ENCODE data around the gene COL5A1. TPM values are rescaled to one million over a fixed set of nuclear protein-coding genes. Genes with fewer than 3 reads are reported as not detected.

COL5A1 gene
- total RNA-seq, 4 donors from 2014 or later: 4.9 to 97.4 (median 11.9) TPM

DNA sequence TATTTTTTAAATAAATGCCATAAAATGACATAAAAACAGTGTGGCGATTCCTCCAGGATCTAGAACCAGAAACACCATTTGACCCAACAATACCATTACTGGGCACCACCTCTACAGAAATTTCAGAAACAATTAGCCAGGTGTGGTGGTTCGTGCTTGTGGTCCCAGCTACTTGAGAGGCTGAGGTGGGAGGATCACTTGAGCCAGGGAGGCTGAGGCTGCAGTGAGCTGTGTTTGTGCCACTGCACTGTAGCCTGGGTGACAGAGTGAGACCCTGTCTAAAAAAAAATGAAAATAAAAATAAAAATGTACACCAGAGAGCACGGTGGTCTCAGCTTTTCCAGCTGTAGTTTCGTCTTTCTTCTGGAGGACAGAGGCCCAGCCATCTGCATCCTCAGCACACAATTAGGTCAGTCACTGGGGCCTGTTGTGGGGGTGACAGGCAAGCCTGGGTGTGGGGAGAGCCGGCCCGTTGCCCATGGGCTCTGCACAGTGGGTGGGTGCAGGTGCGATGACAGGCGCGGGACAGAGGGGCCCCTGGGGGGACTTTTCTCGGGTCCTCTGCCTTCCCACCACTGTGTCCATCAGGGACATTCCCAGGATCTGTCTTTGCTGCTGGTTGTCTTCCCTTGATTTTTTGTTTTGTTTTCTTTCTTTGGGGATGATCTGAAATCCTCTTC, 9.8 kb downstream of the COL5A1 start:
- H3K27me3 ChIP-seq: no peaks in the 10 kb centered on the region
- TF ChIP-seq, protein P1, sequence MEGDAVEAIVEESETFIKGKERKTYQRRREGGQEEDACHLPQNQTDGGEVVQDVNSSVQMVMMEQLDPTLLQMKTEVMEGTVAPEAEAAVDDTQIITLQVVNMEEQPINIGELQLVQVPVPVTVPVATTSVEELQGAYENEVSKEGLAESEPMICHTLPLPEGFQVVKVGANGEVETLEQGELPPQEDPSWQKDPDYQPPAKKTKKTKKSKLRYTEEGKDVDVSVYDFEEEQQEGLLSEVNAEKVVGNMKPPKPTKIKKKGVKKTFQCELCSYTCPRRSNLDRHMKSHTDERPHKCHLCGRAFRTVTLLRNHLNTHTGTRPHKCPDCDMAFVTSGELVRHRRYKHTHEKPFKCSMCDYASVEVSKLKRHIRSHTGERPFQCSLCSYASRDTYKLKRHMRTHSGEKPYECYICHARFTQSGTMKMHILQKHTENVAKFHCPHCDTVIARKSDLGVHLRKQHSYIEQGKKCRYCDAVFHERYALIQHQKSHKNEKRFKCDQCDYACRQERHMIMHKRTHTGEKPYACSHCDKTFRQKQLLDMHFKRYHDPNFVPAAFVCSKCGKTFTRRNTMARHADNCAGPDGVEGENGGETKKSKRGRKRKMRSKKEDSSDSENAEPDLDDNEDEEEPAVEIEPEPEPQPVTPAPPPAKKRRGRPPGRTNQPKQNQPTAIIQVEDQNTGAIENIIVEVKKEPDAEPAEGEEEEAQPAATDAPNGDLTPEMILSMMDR (IDR thresholded peaks at IDR 0.05): no peak
- TF ChIP-seq POLR2A (IDR thresholded peaks at IDR 0.05): no peak
- H3K36me3 ChIP-seq: no peaks in the 10 kb centered on the region
- peaks cover 0 to 23% (median 0%) of the 10 kb centered on the region in 4 donors for H3K4me1 ChIP-seq
- peak in 1 of 3 donors; percentile 27 for DNase-seq
- H3K9me3 ChIP-seq: no peaks in the 10 kb centered on the region
- no peak overlapping the region for H3K4me3 ChIP-seq
- no peak overlapping the region for H3K27ac ChIP-seq

DNA sequence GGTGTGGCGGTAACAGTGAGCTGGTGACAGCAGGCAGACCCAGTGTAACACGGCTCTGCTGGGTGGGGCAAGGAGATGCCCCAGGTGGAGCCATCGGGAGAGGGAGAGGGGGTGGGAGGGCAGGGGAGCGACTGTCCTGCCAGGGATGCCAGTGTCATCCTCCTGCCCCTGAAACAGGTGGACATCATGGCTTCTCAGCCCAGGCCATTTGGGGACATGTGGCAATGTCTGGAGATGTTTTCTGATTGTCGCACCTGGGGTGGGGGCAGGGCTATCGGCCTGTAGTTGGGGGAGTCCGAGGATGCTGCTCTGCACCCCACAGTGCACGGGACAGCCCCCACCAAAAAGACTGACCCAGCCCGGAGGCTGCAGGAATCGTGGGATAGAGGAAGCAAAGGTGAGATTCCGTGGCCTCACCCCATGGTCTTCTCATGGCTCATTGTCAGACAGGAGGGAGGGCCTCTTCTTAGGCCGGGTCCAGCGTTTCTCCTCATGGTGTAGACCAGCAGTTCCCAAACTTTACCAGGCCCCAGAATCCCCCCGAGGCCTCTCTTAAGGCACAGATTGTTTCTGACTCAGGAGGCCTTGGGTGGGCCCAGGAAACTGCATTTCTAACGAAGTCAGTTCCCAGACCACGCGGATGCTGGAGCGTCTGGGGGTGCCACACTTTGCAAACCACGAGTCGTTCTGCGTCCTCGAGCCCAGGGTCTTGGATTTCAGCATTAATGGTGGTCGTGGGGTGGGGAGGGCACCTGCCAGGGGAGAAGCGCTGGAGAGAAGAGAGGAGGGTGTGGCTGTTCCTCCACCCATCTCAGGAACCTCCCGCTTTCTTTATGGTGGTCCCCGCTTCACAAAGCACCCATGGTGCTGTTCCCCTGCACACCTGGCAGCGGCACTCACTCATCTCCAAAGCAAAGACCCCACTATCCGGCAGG, 11.0 kb downstream of the COL5A1 start:
- Histone ChIP-seq H3K27me3 (no peaks in the 10 kb centered on the region), H3K36me3 (no peaks in the 10 kb centered on the region), H3K27ac (no peak overlapping the region), H3K4me1 (peaks cover 0 to 12% (median 0%) of the 10 kb centered on the region in 4 donors), H3K9me3 (no peaks in the 10 kb centered on the region), H3K4me3 (no peak overlapping the region)
- no peak for TF ChIP-seq POLR2A (IDR thresholded peaks at IDR 0.05)
- TF ChIP-seq, protein P1 (IDR thresholded peaks at IDR 0.05): no peak
- DNase-seq: peak in 1 of 3 donors; percentile 26

DNA sequence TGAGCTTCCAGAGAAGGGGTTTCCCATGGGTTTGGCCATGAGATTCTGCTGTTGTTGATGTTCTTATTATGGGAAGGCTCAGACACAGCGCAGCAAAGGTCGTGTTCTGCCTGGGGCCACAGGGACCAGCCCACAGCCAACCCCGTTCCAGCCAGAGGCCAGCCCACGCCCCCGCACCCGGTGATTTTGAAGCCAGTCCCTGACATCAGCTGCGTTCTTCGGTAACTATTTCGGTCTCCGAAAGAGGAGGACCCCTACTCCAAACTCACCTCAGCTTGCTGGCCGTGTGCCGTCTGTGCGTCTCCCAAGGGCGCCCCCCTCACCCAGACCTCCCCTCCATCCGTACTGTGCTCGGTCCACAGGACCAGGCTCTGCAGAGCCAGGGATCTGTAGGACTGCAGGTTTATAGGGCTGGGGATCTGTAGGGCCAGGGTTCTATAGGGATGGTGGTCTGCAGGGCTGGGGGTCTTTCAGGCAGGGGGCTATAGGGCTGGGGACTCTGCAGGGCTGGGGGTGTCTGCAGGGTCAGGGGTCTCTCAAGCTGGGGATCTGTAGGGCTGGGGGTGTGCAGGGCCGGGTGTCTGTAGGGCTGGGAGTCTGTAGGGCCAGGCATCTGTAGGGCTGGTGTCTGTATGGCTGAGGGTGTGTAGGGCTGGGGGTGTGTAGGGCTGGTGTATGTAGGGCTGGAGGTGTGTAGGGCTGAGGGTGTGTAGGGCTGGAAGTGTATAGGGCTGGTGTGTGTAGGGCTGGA, 11.8 kb downstream of the COL5A1 start:
- Histone ChIP-seq H3K4me1 (peaks cover 0 to 14% (median 0%) of the 10 kb centered on the region in 4 donors), H3K27ac (no peak overlapping the region), H3K36me3 (no peaks in the 10 kb centered on the region), H3K27me3 (no peaks in the 10 kb centered on the region), H3K4me3 (no peak overlapping the region), H3K9me3 (no peaks in the 10 kb centered on the region)
- peak in 1 of 3 donors; percentile 32 for DNase-seq
- no peak for TF ChIP-seq POLR2A (IDR thresholded peaks at IDR 0.05)
- TF ChIP-seq, protein P1 (IDR thresholded peaks at IDR 0.05): no peak

DNA sequence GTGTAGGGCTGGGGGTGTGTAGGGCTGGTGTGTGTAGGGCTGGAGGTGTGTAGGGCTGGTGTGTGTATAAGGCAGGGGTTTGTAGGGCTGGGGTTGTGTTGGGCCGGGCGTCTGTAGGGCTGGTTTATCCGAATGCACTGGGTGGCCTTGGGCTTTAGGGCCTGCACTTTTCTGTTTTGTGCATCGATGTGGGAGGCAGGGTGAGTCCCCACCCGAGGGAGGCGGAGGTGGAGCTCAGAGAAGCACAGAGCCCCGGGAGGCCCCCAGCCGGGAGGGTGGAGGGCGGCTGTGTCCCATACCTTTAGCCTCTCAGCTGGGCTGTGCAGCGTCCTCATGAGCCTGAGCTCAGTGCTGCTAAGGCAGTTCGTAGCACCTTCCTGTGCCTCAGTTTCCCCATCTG, 13.5 kb downstream of the COL5A1 start:
- TF ChIP-seq, protein P1 (IDR thresholded peaks at IDR 0.05): no peak
- no peak for TF ChIP-seq POLR2A (IDR thresholded peaks at IDR 0.05)
- Histone ChIP-seq H3K36me3 (no peaks in the 10 kb centered on the region), H3K9me3 (no peaks in the 10 kb centered on the region), H3K27ac (no peak overlapping the region), H3K4me3 (no peak overlapping the region), H3K27me3 (no peaks in the 10 kb centered on the region), H3K4me1 (peaks cover 0 to 16% (median 0%) of the 10 kb centered on the region in 4 donors)
- peak in 1 of 3 donors; percentile 47 for DNase-seq

DNA sequence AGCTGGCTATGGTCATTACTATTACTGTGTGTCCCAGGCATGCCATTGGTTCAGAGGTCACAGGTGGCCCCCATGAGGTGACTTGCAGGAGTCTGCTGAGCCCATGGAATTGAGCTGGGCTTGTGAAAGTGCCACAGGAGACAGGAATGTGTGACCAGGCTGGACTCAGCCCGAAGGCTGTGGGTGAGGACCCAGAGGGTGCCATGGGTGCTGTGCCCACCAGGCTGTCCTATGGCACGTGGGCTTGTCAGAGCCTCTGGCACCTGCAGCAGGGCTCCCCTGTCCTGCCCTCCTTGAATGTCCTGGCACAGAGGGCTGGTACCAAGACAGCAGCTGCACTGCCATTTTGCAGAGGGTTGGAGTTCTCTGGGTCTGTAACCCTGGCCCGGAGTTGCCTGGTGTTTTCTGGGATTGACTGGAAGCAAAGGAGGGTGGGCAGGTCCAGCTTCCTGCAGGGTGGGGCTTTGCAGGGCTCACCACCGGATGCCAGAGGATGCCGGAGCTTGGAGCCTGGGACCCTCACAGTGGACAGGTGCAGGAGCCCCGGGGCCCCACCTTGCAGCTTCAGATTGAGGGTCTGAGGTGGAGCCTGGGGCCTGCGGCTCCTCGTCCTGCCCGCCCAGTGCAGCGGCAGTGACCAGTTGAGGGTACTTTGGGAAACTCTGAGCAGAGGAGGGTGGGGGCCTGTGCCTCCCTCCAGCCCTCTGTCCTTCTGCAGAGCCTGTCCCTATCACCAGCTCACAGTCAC, 14.2 kb downstream of the COL5A1 start:
- Histone ChIP-seq H3K27me3 (no peaks in the 10 kb centered on the region), H3K4me3 (no peak overlapping the region), H3K9me3 (peaks cover 0 to 3% (median 0%) of the 10 kb centered on the region in 4 donors), H3K4me1 (peaks cover 0 to 16% (median 0%) of the 10 kb centered on the region in 4 donors), H3K27ac (no peak overlapping the region), H3K36me3 (no peaks in the 10 kb centered on the region)
- DNase-seq: peak in 1 of 3 donors; percentile 40
- no peak for TF ChIP-seq POLR2A (IDR thresholded peaks at IDR 0.05)
- TF ChIP-seq, protein P1 (IDR thresholded peaks at IDR 0.05): no peak

Measured in Peyer's patch (tissue), 4 donors.